8988T (cell line): ENCODE measurements around the gene GALNT18.

Source experiments
- DNase-seq: peaks from one replicate; pipeline ENCODE4 v3.0.0; 2011

The GALNT18 gene

DNA sequence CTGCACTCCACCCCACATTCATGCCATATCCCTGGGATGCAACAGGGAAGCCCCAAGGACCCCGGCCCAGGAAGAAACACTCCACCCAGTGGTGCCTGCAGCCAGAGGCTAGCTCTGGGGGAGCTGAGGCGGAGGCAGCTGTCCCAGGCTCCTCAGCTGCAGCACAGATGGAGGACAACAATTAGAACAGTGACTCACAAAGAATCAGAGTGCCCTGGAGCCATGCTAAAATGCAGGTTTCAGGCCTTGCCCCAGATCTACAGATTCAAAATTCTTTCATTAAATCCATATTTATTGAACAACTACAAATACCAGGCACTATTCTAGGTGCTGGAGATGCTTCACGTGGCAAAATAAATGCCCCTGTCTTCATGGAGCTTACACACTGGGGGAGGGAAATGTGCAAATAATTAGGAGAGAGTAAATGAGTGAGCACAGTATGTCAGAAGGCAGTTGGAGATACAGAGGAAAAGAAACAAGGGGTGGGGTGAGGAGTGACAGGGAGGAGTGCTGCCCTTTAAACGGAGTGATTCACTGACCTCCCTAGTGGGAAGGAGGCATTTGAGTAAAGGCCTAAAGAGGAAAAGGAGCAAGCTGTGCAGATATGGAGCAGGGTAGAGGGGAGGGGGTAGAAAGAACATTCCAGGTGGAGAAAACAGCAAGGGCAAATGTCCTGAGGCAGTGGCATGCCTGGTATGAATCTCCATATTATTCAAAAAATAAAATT, 195.4 kb downstream of the GALNT18 start:
- no peak for DNase-seq

GRCh38 chr11:11425806-11426205, 196.0 kb downstream of the GALNT18 start:
- DNase-seq, result no peak

- DNase-seq, result no peak
Measured at GRCh38 chr11:11424688-11425087, 197.1 kb downstream of the GALNT18 start.

DNA sequence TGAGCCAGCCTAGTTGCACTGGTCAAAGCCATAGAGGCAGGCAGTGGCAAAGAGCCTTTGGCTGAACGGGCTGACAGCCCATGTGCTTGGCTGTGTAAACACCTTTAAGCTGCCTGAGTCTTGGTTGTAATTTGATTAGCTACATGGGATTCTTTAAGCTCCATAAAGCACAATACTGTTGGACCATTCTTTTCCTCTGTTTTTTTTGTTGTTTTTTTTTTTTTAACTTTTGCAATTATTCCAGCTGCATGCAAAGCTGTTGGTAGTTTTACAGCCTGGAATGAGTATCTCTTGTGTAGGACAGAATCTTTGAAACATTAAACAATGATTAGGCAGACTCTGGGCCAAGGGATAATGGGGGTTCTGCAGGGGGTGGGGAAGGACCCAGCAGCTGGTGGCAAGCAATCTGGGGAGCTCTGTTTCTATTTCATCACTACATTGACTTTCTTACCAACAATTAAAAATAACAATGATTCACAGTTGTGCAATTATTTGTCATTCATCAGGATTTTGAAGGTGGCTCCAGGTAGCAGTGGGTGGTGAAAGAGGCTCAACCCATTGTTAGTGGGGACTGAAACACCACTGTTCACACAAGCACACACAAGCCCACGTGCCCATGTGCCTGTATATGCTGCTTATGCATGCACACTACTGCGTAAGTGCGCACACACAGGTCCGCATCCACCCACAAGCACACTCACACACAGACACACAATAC, 199.2 kb downstream of the GALNT18 start:
- no peak for DNase-seq

GRCh38 chr11:11421509-11421908, 200.3 kb downstream of the GALNT18 start:
- no peak for DNase-seq

DNA sequence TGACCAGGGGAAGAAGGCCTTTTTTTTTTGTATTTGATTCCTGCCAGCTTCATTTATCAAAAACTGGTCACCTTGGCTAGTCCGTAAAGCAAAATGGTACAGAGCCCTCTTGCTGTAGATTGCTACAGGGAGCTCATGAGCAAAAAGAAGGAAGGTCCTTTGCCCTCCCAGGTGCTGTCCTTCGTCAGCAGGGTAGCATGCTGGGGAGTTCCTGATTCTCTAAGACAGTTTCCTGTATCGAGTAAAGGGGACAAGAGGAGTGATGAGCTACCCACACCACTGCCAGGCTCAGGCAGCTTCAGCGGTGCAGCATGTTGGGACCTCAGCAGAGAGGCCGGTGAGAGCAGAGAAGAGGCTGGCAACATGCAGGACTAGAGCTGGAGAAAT, 200.9 kb downstream of the GALNT18 start:
- DNase-seq, result no peak

GRCh38 chr11:11420191-11420898, 201.5 kb downstream of the GALNT18 start:
- no peak for DNase-seq

- no peak for DNase-seq
Measured at GRCh38 chr11:11419747-11420146, 202.1 kb downstream of the GALNT18 start.

DNA sequence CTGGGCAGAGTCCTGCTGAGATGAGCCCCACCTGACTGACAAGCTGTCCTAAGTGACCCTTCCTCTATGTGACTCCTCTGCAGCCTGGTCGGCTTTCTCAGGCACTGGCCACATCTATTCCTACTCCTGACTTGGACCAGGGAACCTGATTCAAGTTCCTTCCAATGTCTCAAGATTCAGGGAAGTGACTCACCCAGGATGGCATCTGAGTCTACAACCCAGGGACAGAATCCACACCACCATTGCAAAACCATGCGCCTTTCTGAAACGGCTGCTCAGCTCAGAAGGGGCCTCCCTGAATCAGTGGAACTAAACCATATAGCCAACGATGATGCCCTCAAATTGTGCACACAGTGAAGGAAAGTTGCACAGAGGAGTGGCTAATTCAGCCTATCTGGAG, 204.9 kb downstream of the GALNT18 start:
- DNase-seq, result peak; percentile 87

DNA sequence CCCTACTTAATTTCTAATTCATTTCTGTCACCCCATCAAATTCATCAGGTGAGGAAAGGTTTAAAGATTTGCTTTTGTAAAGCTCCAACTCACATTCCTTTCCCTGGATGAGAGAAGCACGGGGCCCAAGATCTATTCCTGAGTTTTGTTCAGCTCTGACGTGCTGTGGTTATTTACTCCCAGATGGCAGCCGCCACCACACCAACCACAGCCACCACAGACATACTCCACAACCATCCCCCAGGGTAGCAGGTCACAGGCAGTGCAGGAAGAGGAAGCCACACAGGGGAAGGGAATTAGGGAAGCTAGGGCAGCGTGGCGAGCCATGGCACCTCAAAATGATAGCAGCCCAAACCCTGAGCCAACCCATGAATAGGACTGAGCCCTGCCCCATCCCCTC, 205.3 kb downstream of the GALNT18 start:
- no peak for DNase-seq

GRCh38 chr11:11415901-11416300, 205.9 kb downstream of the GALNT18 start:
- no peak for DNase-seq

- no peak for DNase-seq
Measured at GRCh38 chr11:11414996-11415395, 206.8 kb downstream of the GALNT18 start.

- no peak for DNase-seq
Measured at GRCh38 chr11:11413776-11414175, 208.0 kb downstream of the GALNT18 start.

DNA sequence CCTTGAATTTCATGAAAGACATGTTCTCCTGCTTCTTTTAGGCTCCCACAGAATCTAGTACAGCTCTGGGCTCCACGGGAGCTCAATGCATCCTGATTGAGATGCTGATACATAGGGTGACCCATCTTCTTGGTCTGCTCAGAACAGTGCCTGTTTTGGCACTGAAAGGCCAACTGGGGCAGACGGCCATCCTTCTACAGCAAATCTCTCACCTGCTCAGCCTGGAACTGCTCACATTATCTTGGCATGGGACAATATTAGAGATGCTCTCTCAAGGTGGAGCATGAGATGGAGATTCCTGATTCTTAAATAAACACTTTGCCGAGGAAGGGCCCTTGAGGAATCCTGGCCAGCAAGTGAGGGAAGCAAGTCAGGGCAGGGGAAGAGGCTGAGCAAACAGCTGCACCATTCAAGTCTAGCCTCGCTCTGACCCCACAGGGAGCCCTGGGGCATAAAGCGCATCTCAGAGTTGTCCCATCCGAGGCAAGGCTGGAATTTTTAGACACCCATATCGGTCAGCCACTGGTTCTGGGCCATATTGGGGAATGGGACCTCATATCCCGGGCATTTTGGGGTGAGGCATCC, 210.3 kb downstream of the GALNT18 start:
- DNase-seq, result no peak

DNA sequence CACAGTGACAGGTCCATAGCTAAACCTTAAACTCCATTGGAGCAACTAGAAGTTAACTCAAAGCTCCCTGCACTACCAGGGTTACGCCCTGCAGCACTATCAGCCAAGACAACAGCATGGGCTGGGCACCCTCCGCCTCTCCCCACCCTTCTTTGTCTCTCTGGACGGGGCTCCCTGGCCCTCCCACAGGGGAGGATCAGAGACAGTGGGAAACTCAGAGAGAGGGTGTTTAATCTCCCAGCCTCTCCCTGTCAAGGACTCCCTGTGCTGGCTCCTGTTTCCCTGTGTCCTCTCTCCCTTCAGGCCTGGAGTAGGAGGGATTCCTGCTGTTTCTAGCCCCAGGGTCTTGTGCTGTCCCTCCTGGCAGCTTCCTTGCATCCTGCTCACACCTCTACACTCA, 211.9 kb downstream of the GALNT18 start:
- no peak for DNase-seq

GRCh38 chr11:11409224-11409623, 212.6 kb downstream of the GALNT18 start:
- DNase-seq, result no peak

DNA sequence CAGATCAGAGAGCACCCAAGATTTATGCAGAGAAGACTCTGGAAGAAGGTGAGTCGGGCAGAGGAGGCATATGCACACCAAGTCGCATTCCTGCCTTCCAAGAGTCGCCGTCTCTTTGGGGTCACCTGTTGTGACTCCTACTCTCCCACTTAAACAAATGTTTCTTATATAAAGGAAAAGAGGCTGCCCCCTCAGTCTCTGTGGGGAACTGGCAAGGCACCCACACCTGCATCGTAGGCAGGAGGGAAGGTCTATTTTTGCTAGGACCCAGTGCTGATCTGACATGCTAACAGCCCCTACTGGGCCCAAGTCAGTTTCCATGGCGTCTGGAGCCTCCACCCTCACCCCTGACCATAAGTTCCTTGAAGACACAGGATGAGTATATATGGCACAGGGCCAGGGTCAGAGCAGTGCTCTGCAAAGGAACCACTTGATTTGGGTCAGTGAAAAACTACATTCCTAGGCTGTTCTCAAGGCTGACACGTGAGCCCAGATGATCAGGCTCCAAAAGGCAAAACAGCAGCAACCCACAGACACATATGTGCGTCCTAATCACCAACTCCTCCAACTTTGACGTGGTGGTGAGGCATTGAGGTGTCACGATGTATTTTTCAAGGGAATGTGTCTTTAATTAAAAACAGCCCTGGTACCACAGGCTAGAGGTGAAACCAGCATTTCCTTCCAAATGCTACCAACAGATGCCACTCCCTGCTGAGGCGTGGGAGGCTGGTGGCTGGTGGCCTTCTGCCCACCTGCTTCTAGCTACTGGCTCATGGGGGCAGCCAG, 213.2 kb downstream of the GALNT18 start:
- no peak for DNase-seq

GRCh38 chr11:11407763-11408084, 214.1 kb downstream of the GALNT18 start:
- DNase-seq, result no peak

DNA sequence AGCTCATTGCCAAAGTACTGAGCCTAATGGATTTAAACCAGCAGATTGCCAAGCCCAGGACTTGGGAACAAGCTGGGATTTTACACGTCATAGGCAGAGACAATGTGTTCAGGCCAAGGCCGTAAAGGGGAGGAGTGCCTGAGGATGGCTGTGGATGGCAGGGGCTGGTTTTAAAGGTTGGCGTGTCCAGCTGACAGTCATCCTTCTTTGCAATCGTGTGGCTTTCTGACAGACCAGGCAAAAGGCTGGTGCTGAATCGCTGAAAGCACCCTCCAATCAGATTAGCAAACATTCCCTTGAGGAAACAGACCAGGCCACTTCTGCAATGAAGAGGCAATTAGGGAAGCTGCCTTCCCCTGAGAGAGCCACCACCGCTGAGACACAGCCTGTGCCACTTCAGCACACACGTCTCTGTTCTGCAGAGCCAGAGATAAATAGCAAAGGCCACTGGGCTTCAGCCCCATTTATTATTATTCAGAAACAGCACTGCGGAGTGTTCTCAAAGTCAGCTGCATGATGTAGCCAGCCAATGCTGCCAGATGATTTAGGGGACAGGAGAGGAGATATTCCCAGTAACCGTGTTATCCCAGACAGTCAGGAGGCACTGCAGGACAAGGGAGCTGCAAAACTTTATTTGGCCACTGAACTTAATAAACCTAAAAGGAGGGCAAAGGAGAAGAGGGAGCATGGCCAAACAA, 214.6 kb downstream of the GALNT18 start:
- DNase-seq, result no peak

- no peak for DNase-seq
Measured at GRCh38 chr11:11406652-11407051, 215.2 kb downstream of the GALNT18 start.

- no peak for DNase-seq
Measured at GRCh38 chr11:11403763-11404725, 217.8 kb downstream of the GALNT18 start.
